Fibroblast of lung (primary cell): ENCODE data around the gene GLG1. TPM values are rescaled to one million over a fixed set of nuclear protein-coding genes. Genes with fewer than 3 reads are reported as not detected.

Experiments used
- DNase-seq, 2 donors: peaks; one replicate each; pipeline versions ENCODE4 v3.0.0 to v3.0.0-alpha.2; 2010; ENCODE audit warnings: low read depth in 2 of 2
- H2AFZ ChIP-seq: 2 replicates; pipeline ENCODE4 v1.5.1; 2012; ENCODE audit warnings: low read length, control low read depth, inconsistent platforms
- H3K27ac ChIP-seq: 2 replicates; pipeline ENCODE4 v1.5.1; 2011; ENCODE audit warnings: low read length, control low read depth; ENCODE audit not compliant: insufficient read depth
- H3K27me3 ChIP-seq: 2 replicates; pipeline ENCODE4 v1.5.1; 2011; ENCODE audit warnings: mild to moderate bottlenecking, low read length; ENCODE audit not compliant: control insufficient read depth, insufficient read depth
- H3K36me3 ChIP-seq: 2 replicates; pipeline ENCODE4 v1.5.1; 2011; ENCODE audit warnings: low read length; ENCODE audit not compliant: control insufficient read depth, insufficient read depth
- H3K4me1 ChIP-seq: 2 replicates; pipeline ENCODE4 v1.5.1; 2011; ENCODE audit warnings: low read length; ENCODE audit not compliant: control insufficient read depth, insufficient read depth; ENCODE audit errors: extremely low read depth
- H3K4me2 ChIP-seq: 2 replicates; pipeline ENCODE4 v1.5.1; 2011; ENCODE audit warnings: low read length, control low read depth; ENCODE audit not compliant: insufficient read depth; ENCODE audit errors: extremely low read depth
- H3K4me3 ChIP-seq, 4 experiments: fragments of 200-600 bp in 1 of 4; sonication (generic) in 1 of 4; replicated peaks in 1 of 4; 2 replicates each; pipeline ENCODE4 v1.5.1; 2011 to 2016; ENCODE audit warnings: low read length in 4 of 4, low read depth in 3 of 4, mild to moderate bottlenecking in 3 of 4, control low read depth in 2 of 4, inconsistent platforms in 1 of 4, mixed read lengths in 1 of 4; ENCODE audit not compliant: insufficient read depth in 1 of 4; ENCODE audit errors: control extremely low read depth in 1 of 4
- H3K79me2 ChIP-seq: 2 replicates; pipeline ENCODE4 v1.5.1; 2012; ENCODE audit warnings: mild to moderate bottlenecking, low read length, inconsistent platforms; ENCODE audit not compliant: control insufficient read depth, insufficient read depth
- H3K9ac ChIP-seq: 2 replicates; pipeline ENCODE4 v1.5.1; 2011; ENCODE audit warnings: mild to moderate bottlenecking, low read length, control low read depth; ENCODE audit not compliant: insufficient read depth
- H3K9me3 ChIP-seq: 2 replicates; pipeline ENCODE4 v1.5.1; 2012; ENCODE audit warnings: low read depth, low read length; ENCODE audit not compliant: control insufficient read depth, insufficient read depth
- H4K20me1 ChIP-seq: 2 replicates; pipeline ENCODE4 v1.5.1; 2011; ENCODE audit warnings: low read length; ENCODE audit not compliant: control insufficient read depth, insufficient read depth; ENCODE audit errors: extremely low read depth
- CTCF ChIP-seq, 2 donors: IDR thresholded peaks in 1 of 2; conservative IDR thresholded peaks in 1 of 2; 1 replicate in 1 of 2; 2 replicates in 1 of 2; pipeline ENCODE4 v1.5.1; 2011 to 2012; ENCODE audit warnings: low read length in 2 of 2, control low read depth in 1 of 2, inconsistent platforms in 1 of 2, low read depth in 1 of 2, mild to moderate bottlenecking in 1 of 2
- EZH2 ChIP-seq: IDR thresholded peaks from 2 replicates; pipeline ENCODE4 v1.5.1; 2012; ENCODE audit warnings: low read length, control low read depth, mild to moderate bottlenecking; ENCODE audit errors: missing control alignments
- polyA plus RNA-seq, 2 donors: library from polyadenylated mRNA; depleted of rRNA in 1 of 2; stranded (reverse) in 1 of 2; unstranded in 1 of 2; fragments of >200 nt; gene quantifications; 2 replicates each; pipeline ENCODE4 v1.2.1, GENCODE V29; 2011 to 2012; ENCODE audit warnings: missing spikeins in 1 of 2
- total RNA-seq: library from RNA; depleted of rRNA; stranded (reverse); fragments of >200 nt; gene quantifications from 2 replicates; pipeline ENCODE4 v1.2.1, GENCODE V29; 2014

GLG1 gene
- total and polyA plus RNA-seq, 2 donors (not counting 1 experiment from before 2014, with no cell fraction given): 138 to 150 TPM

- no peak overlapping the region for H3K9ac ChIP-seq
- no peak for DNase-seq
- TF ChIP-seq EZH2 (no peak), CTCF (conservative IDR thresholded peaks at IDR 0.05 in 1 of 2, IDR thresholded peaks at IDR 0.05 in 1 of 2; ENCODE audit: low read depth in 1 of 2, low read length in 2 of 2) (no peak)
These were observed 14.9 kb downstream of the GLG1 start for GRCh38 chr16:74591876-74592650.

DNA sequence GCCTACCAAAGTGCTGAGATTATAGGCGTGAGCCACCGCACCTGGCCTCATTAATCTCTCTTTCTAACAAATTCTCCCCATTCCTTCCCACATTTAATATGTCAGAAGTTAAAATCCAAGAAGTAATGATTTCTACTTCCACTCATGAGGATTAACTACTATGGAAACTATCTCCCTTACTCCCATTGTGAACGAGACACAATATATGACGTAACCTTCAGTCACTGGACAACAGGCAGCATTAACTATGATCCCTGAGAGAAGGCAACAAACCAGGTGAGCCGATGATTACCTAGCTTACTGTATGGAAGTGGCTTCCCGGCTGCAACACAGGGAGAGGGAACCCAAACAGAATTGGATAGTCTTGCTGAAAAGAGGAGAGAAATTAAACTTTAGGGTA, 20.0 kb downstream of the GLG1 start:
- TF ChIP-seq EZH2 (no peak), CTCF (conservative IDR thresholded peaks at IDR 0.05 in 1 of 2, IDR thresholded peaks at IDR 0.05 in 1 of 2; ENCODE audit: low read depth in 1 of 2, low read length in 2 of 2) (no peak)
- Histone ChIP-seq H3K4me2 (no peak overlapping the region), H4K20me1 (no peaks in the 10 kb centered on the region), H3K79me2 (peaks cover 27% of the 10 kb centered on the region), H3K9ac (no peak overlapping the region), H3K27ac (no peak overlapping the region), H3K36me3 (no peaks in the 10 kb centered on the region), H3K4me3 (no peak overlapping the region), H3K4me1 (no peaks in the 10 kb centered on the region), H3K27me3 (no peaks in the 10 kb centered on the region), H3K9me3 (no peaks in the 10 kb centered on the region), H2AFZ (no peak overlapping the region)
- DNase-seq: no peak

More at GRCh38 chr16:74591876-74592650, 14.9 kb downstream of the GLG1 start:
- Histone ChIP-seq H3K79me2 (peaks cover 38% of the 10 kb centered on the region), H3K4me1 (no peaks in the 10 kb centered on the region), H3K4me2 (no peak overlapping the region), H3K9me3 (no peaks in the 10 kb centered on the region), H3K27ac (no peak overlapping the region), H2AFZ (no peak overlapping the region), H3K36me3 (no peaks in the 10 kb centered on the region), H4K20me1 (no peaks in the 10 kb centered on the region), H3K4me3 (no peak overlapping the region), H3K27me3 (no peaks in the 10 kb centered on the region)

DNA sequence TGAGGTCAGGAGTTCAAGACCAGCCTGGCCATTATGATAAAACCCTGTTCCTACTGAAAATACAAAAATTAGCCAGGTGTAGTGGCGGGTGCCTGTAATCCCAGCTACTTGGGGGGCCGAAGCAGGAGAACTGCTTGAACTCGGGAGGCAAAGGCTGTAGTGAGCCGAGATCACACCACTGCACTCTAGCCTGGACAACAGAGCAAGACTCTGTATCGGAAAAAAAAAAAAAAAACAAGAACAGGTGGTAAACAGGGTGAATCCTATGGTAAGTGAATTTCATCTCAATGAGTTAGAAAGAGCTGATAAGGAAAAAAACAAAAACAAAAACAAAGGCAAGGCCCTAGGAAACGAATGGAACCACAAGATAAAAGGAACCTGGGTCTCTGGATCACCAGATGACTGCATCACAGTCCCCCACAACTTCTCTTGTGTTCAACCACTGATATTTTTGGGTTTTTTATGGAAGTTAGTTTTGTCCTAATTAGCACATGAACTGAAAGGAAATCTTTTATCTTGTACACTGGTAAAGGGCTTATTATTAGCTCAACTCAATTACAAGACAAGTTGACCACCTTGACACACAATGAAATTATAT, 21.0 kb downstream of the GLG1 start:
- TF ChIP-seq EZH2: no peak
- TF ChIP-seq CTCF (conservative IDR thresholded peaks at IDR 0.05 in 1 of 2, IDR thresholded peaks at IDR 0.05 in 1 of 2; ENCODE audit: low read depth in 1 of 2, low read length in 2 of 2): no peak
- Histone ChIP-seq H3K27ac (no peak overlapping the region), H3K36me3 (no peaks in the 10 kb centered on the region), H3K27me3 (no peaks in the 10 kb centered on the region), H4K20me1 (no peaks in the 10 kb centered on the region), H3K4me1 (no peaks in the 10 kb centered on the region), H3K9ac (no peak overlapping the region), H3K4me2 (no peak overlapping the region), H3K79me2 (peaks cover 27% of the 10 kb centered on the region), H3K9me3 (no peaks in the 10 kb centered on the region), H2AFZ (no peak overlapping the region), H3K4me3 (no peak overlapping the region)
- no peak for DNase-seq
